Measurements from ENCODE around the gene RPTOR. TPM values are rescaled to one million over a fixed set of nuclear protein-coding genes. Genes with fewer than 3 reads are reported as not detected.

Gene RPTOR
- polyA plus RNA-seq, 1 of the 3 experiments (the other 2 are of a cell fraction) = 14.9 TPM

- ChIA-PET CTCF (no interaction called here), POLR2A (no interaction called here)
- Histone ChIP-seq H3K9me3 (no peaks in the 10 kb centered on the region), H3K27ac (ENCODE audit: low read depth in 2 of 2, low read length in 1 of 2) (no peak overlapping the region), H2AFZ (ENCODE audit: low read depth) (no peak overlapping the region), H3K4me3 (ENCODE audit: low read depth in 2 of 2, low read length in 1 of 2) (no peak overlapping the region), H3K4me1 (ENCODE audit: control insufficient read depth in 1 of 2, insufficient read depth in 2 of 2, low read depth in 1 of 2, low read length in 1 of 2) (peaks cover 0 to 5% of the 10 kb centered on the region in 2 experiments; a peak in 2 of 4 replicates), H3K36me3 (replicated peaks in 1 of 2; ENCODE audit: control insufficient read depth in 1 of 2, insufficient read depth in 2 of 2, low read length in 1 of 2) (no peaks in the 10 kb centered on the region), H3K9ac (no peak overlapping the region), H3K79me2 (ENCODE audit: insufficient read depth) (no peaks in the 10 kb centered on the region), H3F3A (replicated peaks; ENCODE audit: insufficient read depth) (no peaks in the 10 kb centered on the region), H3K9me2 (no peaks in the 10 kb centered on the region), H4K20me1 (ENCODE audit: insufficient read depth) (no peaks in the 10 kb centered on the region), H3K4me2 (no peak overlapping the region; the same call in 1 of the 2 replicates), H3K27me3 (ENCODE audit: insufficient read depth) (no peaks in the 10 kb centered on the region)
- TF ChIP-seq CTCF (IDR thresholded peaks at IDR 0.05) = no peak
- no peak for TF ChIP-seq ELF1 (IDR thresholded peaks at IDR 0.05)
- TF ChIP-seq SMC3 (IDR thresholded peaks at IDR 0.05; ENCODE audit: low read depth, low read length) = no peak
- no peak for TF ChIP-seq SIN3A (IDR thresholded peaks at IDR 0.05; ENCODE audit: borderline replicate concordance, low read depth, low read length)
- TF ChIP-seq FOSL2 (IDR thresholded peaks at IDR 0.05; ENCODE audit: borderline replicate concordance, low read depth) = no peak
- no peak for TF ChIP-seq NRF1 (IDR thresholded peaks at IDR 0.05; ENCODE audit: low read depth, low read length)
- no peak for TF ChIP-seq RFX5 (IDR thresholded peaks at IDR 0.05; ENCODE audit: low read length)
- TF ChIP-seq TCF12 (IDR thresholded peaks at IDR 0.05) = no peak
- no peak for TF ChIP-seq NFIC (IDR thresholded peaks at IDR 0.05; ENCODE audit: borderline replicate concordance)
- TF ChIP-seq TEAD4 (IDR thresholded peaks at IDR 0.05; ENCODE audit: borderline replicate concordance, insufficient read depth) = no peak
- TF ChIP-seq USF1 (IDR thresholded peaks at IDR 0.05; ENCODE audit: borderline replicate concordance, low read depth) = no peak
- TF ChIP-seq EZH2phosphoT487 (IDR thresholded peaks at IDR 0.05; ENCODE audit: borderline replicate concordance, low read depth) = no peak
- no peak for TF ChIP-seq USF2 (IDR thresholded peaks at IDR 0.05; ENCODE audit: borderline replicate concordance, low read depth, low read length)
- no peak for DNase-seq
- WGBS (ENCODE audit: low lambda C conversion rate) = 80% methylated on average over 9 of the region's 10 CpGs
These were observed 30.7 kb upstream of the RPTOR start for GRCh38 chr17:80513892-80514291.

- Histone ChIP-seq H3K4me2 (no peak overlapping the region), H3K79me2 (ENCODE audit: insufficient read depth) (no peaks in the 10 kb centered on the region), H3K9me3 (no peaks in the 10 kb centered on the region), H3K4me3 (ENCODE audit: low read depth in 2 of 2, low read length in 1 of 2) (no peak overlapping the region), H3K9me2 (no peaks in the 10 kb centered on the region), H3K27ac (ENCODE audit: low read depth in 2 of 2, low read length in 1 of 2) (no peak overlapping the region), H2AFZ (ENCODE audit: low read depth) (no peak overlapping the region), H3K4me1 (ENCODE audit: control insufficient read depth in 1 of 2, insufficient read depth in 2 of 2, low read depth in 1 of 2, low read length in 1 of 2) (peaks cover 0 to 5% of the 10 kb centered on the region in 2 experiments; a peak in 2 of 4 replicates), H3K27me3 (ENCODE audit: insufficient read depth) (no peaks in the 10 kb centered on the region), H3K9ac (no peak overlapping the region), H4K20me1 (ENCODE audit: insufficient read depth) (no peaks in the 10 kb centered on the region), H3F3A (replicated peaks; ENCODE audit: insufficient read depth) (no peaks in the 10 kb centered on the region), H3K36me3 (replicated peaks in 1 of 2; ENCODE audit: control insufficient read depth in 1 of 2, insufficient read depth in 2 of 2, low read length in 1 of 2) (no peaks in the 10 kb centered on the region)
- TF ChIP-seq GABPA (IDR thresholded peaks at IDR 0.05; ENCODE audit: low read depth) = no peak
- no peak for TF ChIP-seq TEAD4 (IDR thresholded peaks at IDR 0.05; ENCODE audit: borderline replicate concordance, insufficient read depth)
- TF ChIP-seq FOXM1 (IDR thresholded peaks at IDR 0.05; ENCODE audit: low read depth) = no peak
- no peak for TF ChIP-seq TCF12 (IDR thresholded peaks at IDR 0.05)
- TF ChIP-seq NRF1 (IDR thresholded peaks at IDR 0.05; ENCODE audit: low read depth, low read length) = no peak
- POLR2A ChIA-PET = no interaction called here
- DNase-seq = no peak
- WGBS (ENCODE audit: low lambda C conversion rate) = 69% methylated on average over 17 of the region's 17 CpGs
- CTCF ChIA-PET = no interaction called here
These were observed 28.3 kb upstream of the RPTOR start for GRCh38 chr17:80516171-80516932.
